K562 (cell line): ENCODE results near the gene ARG1. TPM values are rescaled to one million over a fixed set of nuclear protein-coding genes. Genes with fewer than 3 reads are reported as not detected.

Experiments used
- ATAC-seq: fragments of 200-7000 bp; cut with Tn5 transposase; 3 replicates; pipeline ENCODE4 v1.9.1; 2020; ENCODE audit warnings: moderate library complexity
- Bru-seq: library from RNA; stranded (reverse); fragments of 400-500 nt; gene quantifications from one replicate; lab custom pipeline; 2021; lab: Mats Ljungman, UMichigan
- BruChase-seq, 2 experiments: library from RNA; stranded (reverse); fragments of 400-500 nt; gene quantifications; one replicate each; lab custom pipeline; 2021; lab: Mats Ljungman, UMichigan
- BruUV-seq: library from RNA; stranded (reverse); fragments of 400-500 nt; replicated peaks from 2 replicates; lab custom pipeline; 2021; lab: Mats Ljungman, UMichigan
- CTCF ChIA-PET: fragments of 300-600 bp; formaldehyde crosslinking; extraction: SDS; loops from one replicate; lab custom pipeline; 2021; ENCODE audit warnings: low intra/inter-chr PET ratio; lab: Yijun Ruan, JAX
- POLR2A ChIA-PET: fragments of 300-600, 350-650 bp; sonication (Branson Sonifier 250); formaldehyde crosslinking; extraction: SDS; loops from one replicate; lab custom pipeline; 2021; ENCODE audit warnings: antibody characterized with exemption, inconsistent platforms; lab: Yijun Ruan, JAX
- DNase-seq, 4 experiments: peaks; one replicate each; pipeline versions ENCODE4 v3.0.0 to v3.0.0-alpha.2; 2011 to 2018; ENCODE audit warnings: low spot score in 3 of 4, mixed read lengths in 3 of 4; ENCODE audit errors: extremely low read depth in 1 of 4
- FAIRE-seq: peaks from 2 replicates; lab custom pipeline; 2011; peaks lifted over from hg19 to GRCh38; lab: Jason Lieb, UNC
- H2AFZ ChIP-seq: 2 replicates; pipeline ENCODE4 v1.6.0; 2011; ENCODE audit warnings: low read depth, low read length, control low read depth, inconsistent platforms
- H3K27ac ChIP-seq: fragments of 200-600 bp; 3 replicates; pipeline ENCODE4 v1.8.0; 2011; ENCODE audit warnings: low read depth, mild to moderate bottlenecking, control low read depth, inconsistent platforms, low read length, moderate library complexity, mixed read lengths; ENCODE audit errors: extremely low read depth
- H3K27me3 ChIP-seq, 2 experiments: fragments of 300-600 bp in 1 of 2; 2 replicates in 1 of 2; 3 replicates in 1 of 2; pipeline versions ENCODE4 v1.6.0 to v1.8.0; 2011; ENCODE audit warnings: inconsistent platforms in 2 of 2, low read length in 2 of 2, mild to moderate bottlenecking in 1 of 2, mixed read lengths in 1 of 2, moderate library complexity in 1 of 2; ENCODE audit not compliant: control insufficient read depth in 2 of 2, insufficient read depth in 2 of 2
- H3K36me3 ChIP-seq: fragments of 300-600 bp; 3 replicates; pipeline ENCODE4 v1.8.0; 2011; ENCODE audit warnings: mild to moderate bottlenecking, low read length, inconsistent platforms; ENCODE audit not compliant: control insufficient read depth, insufficient read depth
- H3K4me1 ChIP-seq, 2 experiments: fragments of 200-600 bp in 1 of 2; replicated peaks in 1 of 2; 2 replicates in 1 of 2; 3 replicates in 1 of 2; pipeline versions ENCODE4 v1.5.1 to v1.8.0; 2011; ENCODE audit warnings: inconsistent platforms in 2 of 2, low read length in 2 of 2, mild to moderate bottlenecking in 1 of 2, mixed read lengths in 1 of 2, moderate library complexity in 1 of 2; ENCODE audit not compliant: control insufficient read depth in 2 of 2, insufficient read depth in 2 of 2
- H3K4me2 ChIP-seq: 2 replicates; pipeline ENCODE4 v1.6.1; 2011; ENCODE audit warnings: low read length, control low read depth, inconsistent platforms, mixed read lengths; ENCODE audit not compliant: insufficient read depth
- H3K4me3 ChIP-seq: fragments of 200-600 bp; sonication (generic), shearing (Covaris generic); 2 replicates; pipeline ENCODE4 v1.5.1; 2016; ENCODE audit warnings: control low read depth, inconsistent platforms
- H3K79me2 ChIP-seq: fragments of 200-600 bp; 3 replicates; pipeline ENCODE4 v1.8.0; 2011; ENCODE audit warnings: low read length, inconsistent platforms; ENCODE audit not compliant: control insufficient read depth, insufficient read depth
- H3K9ac ChIP-seq, 2 experiments: 2 replicates each; pipeline versions ENCODE4 v1.6.0 to v1.6.1; 2011; ENCODE audit warnings: low read depth in 2 of 2, low read length in 2 of 2, control low read depth in 1 of 2, inconsistent platforms in 1 of 2, mild to moderate bottlenecking in 1 of 2, mixed read lengths in 1 of 2; ENCODE audit not compliant: insufficient read depth in 1 of 2
- H3K9me1 ChIP-seq: one replicate; pipeline ENCODE4 v1.6.0; 2011; ENCODE audit warnings: inconsistent platforms, mild to moderate bottlenecking, low read length, moderate library complexity; ENCODE audit not compliant: control insufficient read depth, insufficient read depth
- H3K9me3 ChIP-seq: replicated peaks from 2 replicates; pipeline ENCODE4 v1.5.1; 2011; ENCODE audit warnings: low read depth, low read length, inconsistent platforms; ENCODE audit not compliant: control insufficient read depth, insufficient read depth
- H4K20me1 ChIP-seq: replicated peaks from 2 replicates; pipeline ENCODE4 v1.6.1; 2011; ENCODE audit warnings: low read length, inconsistent platforms, mixed read lengths; ENCODE audit not compliant: control insufficient read depth, insufficient read depth
- ARID1B ChIP-seq: fragments of 450-650 bp; IDR thresholded peaks from 2 replicates; pipeline ENCODE4 v1.6.1; 2016; ENCODE audit warnings: antibody characterized with exemption, mild to moderate bottlenecking, inconsistent platforms
- ETV5 ChIP-seq: sonication (generic); formaldehyde crosslinking; IDR thresholded peaks from 2 replicates; pipeline ENCODE4 v1.4.0; 2020; ENCODE audit warnings: low read depth, mild to moderate bottlenecking, missing genetic modification reagents
- KDM2B ChIP-seq: fragments of 250-450 bp; sonication (Bioruptor Pico); IDR thresholded peaks from 2 replicates; pipeline ENCODE4 v1.8.0; 2021; ENCODE audit warnings: mild to moderate bottlenecking, moderate library complexity
- KDM4B ChIP-seq, 2 experiments: fragments of 450-650 bp in 1 of 2; sonication (generic) in 1 of 2; IDR thresholded peaks; 2 replicates each; pipeline ENCODE4 v1.6.1; 2016 to 2017; ENCODE audit warnings: borderline replicate concordance in 2 of 2, antibody characterized with exemption in 1 of 2, low read depth in 1 of 2, mild to moderate bottlenecking in 1 of 2
- MYNN ChIP-seq, 2 experiments: sonication (generic); formaldehyde crosslinking in 1 of 2; IDR thresholded peaks; 2 replicates each; pipeline versions ENCODE4 v1.5.0 to v1.6.1; 2016 to 2020; ENCODE audit warnings: antibody characterized with exemption in 1 of 2, missing genetic modification reagents in 1 of 2
- PTRF ChIP-seq: fragments of 450-650 bp; IDR thresholded peaks from 2 replicates; pipeline ENCODE4 v1.6.1; 2016; ENCODE audit warnings: mild to moderate bottlenecking, missing genetic modification characterization, missing compliant biosample characterization
- RFX7 ChIP-seq: fragments of 250-450 bp; sonication (Bioruptor Pico); IDR thresholded peaks from 2 replicates; pipeline ENCODE4 v1.5.1; 2021; ENCODE audit warnings: mild to moderate bottlenecking
- SMC3 ChIP-seq: conservative IDR thresholded peaks from 2 replicates; pipeline ENCODE4 v1.6.1; 2011; ENCODE audit warnings: low read depth, low read length, improper control_type of control experiment; ENCODE audit not compliant: insufficient read depth
- TAL1 ChIP-seq: fragments of 450-650 bp; IDR thresholded peaks from 2 replicates; pipeline ENCODE4 v1.6.1; 2016; ENCODE audit warnings: mild to moderate bottlenecking
- ZC3H8 ChIP-seq: fragments of 450-650 bp; IDR thresholded peaks from 2 replicates; pipeline ENCODE4 v1.6.1; 2017
- ZNF282 ChIP-seq: sonication (generic); formaldehyde crosslinking; IDR thresholded peaks from 2 replicates; pipeline ENCODE4 v1.8.1; 2023; ENCODE audit warnings: missing genetic modification reagents
- ZNF408 ChIP-seq: fragments of 250-450 bp; sonication (Bioruptor Pico); IDR thresholded peaks from 2 replicates; pipeline ENCODE4 v1.4.0; 2020; ENCODE audit warnings: low read depth, mild to moderate bottlenecking, moderate library complexity
- ZNF75A ChIP-seq: fragments of 450-650 bp; formaldehyde crosslinking; IDR thresholded peaks from 2 replicates; pipeline ENCODE4 v1.4.0; 2020; ENCODE audit warnings: mild to moderate bottlenecking
- ZSCAN29 ChIP-seq: fragments of 450-650 bp; IDR thresholded peaks from 2 replicates; pipeline ENCODE4 v1.6.1; 2017
- WGBS: fragments of 100-300 bp; shearing (Covaris generic); methylation state at CpG from one replicate; pipeline ENCODE4 v1.1.6; 2016; ENCODE audit warnings: low coverage, mixed read lengths; ENCODE audit not compliant: insufficient coverage; ENCODE audit errors: missing lambda C conversion rate; 5-methylcytosine and 5-hydroxymethylcytosine counted together
- in situ Hi-C: fragments of 300-500 bp; cut with MboI; formaldehyde crosslinking; loops from 4 replicates; pipeline ENCODE4 v1.15.0; 2018; ENCODE audit warnings: inconsistent platforms, mixed read lengths
- intact Hi-C: fragments of 100-400 bp; cut with micrococcal nuclease; formaldehyde crosslinking; loops from 2 replicates; pipeline ENCODE4 v1.14.2; 2022
- long read RNA-seq, 3 experiments: library from polyadenylated mRNA in 2 of 3; library from RNA in 1 of 3; unstranded in 2 of 3; stranded (forward) in 1 of 3; transcript quantifications; one replicate each; pipeline ENCODE4 v2.0.0, GENCODE V29; 2019 to 2022
- polyA minus RNA-seq, 3 experiments: library from RNA; depleted of rRNA, polyadenylated mRNA; stranded (reverse); fragments of >200 nt; gene quantifications; 2 replicates each; pipeline ENCODE4 v1.2.3, GENCODE V29; 2011
- polyA plus RNA-seq, 8 experiments: library from polyadenylated mRNA; depleted of rRNA in 4 of 8; stranded (reverse) in 5 of 8; unstranded in 3 of 8; fragments of >200 nt; fragmentation: Nextera tagmentation in 2 of 8; fragmentation: Illumina TruSeq in 1 of 8; extraction: Ambion mirVana in 2 of 8; extraction: Trizol in 1 of 8; gene quantifications; 2 replicates each; pipeline versions ENCODE4 v1.2.1 to v1.2.3, GENCODE V29; 2011 to 2014; ENCODE audit warnings: inconsistent platforms in 1 of 8, missing spikeins in 1 of 8
- total RNA-seq, 7 experiments: library from RNA; depleted of rRNA in 6 of 7; stranded (reverse); fragments of >200 nt in 6 of 7; fragmentation: Illumina TruSeq in 2 of 7; extraction: Trizol in 2 of 7; gene quantifications; 2 replicates each; pipeline versions ENCODE4 v1.2.1 to v1.2.3, GENCODE V29; 2011 to 2021; ENCODE audit warnings: low replicate concordance in 1 of 7
- TF ChIP-seq, protein P1 (sequence below): fragments of 250-450 bp; sonication (Bioruptor Pico); IDR thresholded peaks from 2 replicates; pipeline ENCODE4 v1.5.0; 2021; ENCODE audit warnings: mild to moderate bottlenecking, borderline replicate concordance
- TF ChIP-seq, protein P2 (sequence below): fragments of 450-650 bp; IDR thresholded peaks from 2 replicates; pipeline ENCODE4 v1.6.1; 2016

ARG1 gene
- not detected in 2 replicates for total RNA-seq (2011; cell fraction: chromatin; rRNA removed; ENCODE audit: low replicate concordance)
- not detected in 2 replicates for total RNA-seq (2011; cell fraction: nucleolus; rRNA removed)
- total RNA-seq (2011; cell fraction: nucleoplasm; rRNA removed), result not detected in 2 replicates
- total RNA-seq (2014; rRNA removed) (0.09 TPM in 1 of 2 replicates, not detected in the other), total RNA-seq (2014; rRNA removed; fragmentation: Illumina TruSeq; extraction: Trizol) (0.07 TPM in 1 of 2 replicates, not detected in the other), total RNA-seq (2015; rRNA removed; fragmentation: Illumina TruSeq; extraction: Trizol) (not detected in 2 replicates), total RNA-seq (2021) (0.11 and 0.20 TPM in 2 replicates), polyA plus RNA-seq (2011; rRNA removed) (0.05 and 0.20 TPM in 2 replicates), polyA plus RNA-seq (2014; fragmentation: Illumina TruSeq; extraction: Trizol) (not detected in 2 replicates), polyA plus RNA-seq (2014; fragmentation: Nextera tagmentation; extraction: Ambion mirVana) (under 1 TPM in 1 of 2 experiments, not detected in 1; 0.03 TPM), polyA plus RNA-seq (2014; rRNA removed) (0.07 TPM in 1 of 2 replicates, not detected in the other), polyA minus RNA-seq (2011; rRNA and poly(A)+ RNA removed) (0.21 and 0.35 TPM in 2 replicates), Bru-seq, nascent RNA (percentile 12 among the genes with signal in this experiment), BruChase-seq, experiment 1, labeled RNA remaining after a 2-hour chase (percentile 12 among the genes with signal in this experiment), BruChase-seq, experiment 2, labeled RNA remaining after a 6-hour chase (percentile 15 among the genes with signal in this experiment)
- not detected in 2 replicates for polyA plus RNA-seq (2011; cell fraction: cytosol; rRNA removed)
- not detected in 2 replicates for polyA plus RNA-seq (2011; cell fraction: nucleus; rRNA removed)
- polyA plus RNA-seq (2012), result 0.05 and 0.08 TPM in 2 replicates
- not detected in 2 replicates for polyA minus RNA-seq (2011; cell fraction: cytosol; rRNA and poly(A)+ RNA removed)
- polyA minus RNA-seq (2011; cell fraction: nucleus; rRNA and poly(A)+ RNA removed), result not detected in 2 replicates
- long read RNA-seq, experiment 1, result 0 reads
- long read RNA-seq, experiment 2, result 0 reads
- long read RNA-seq, experiment 3, result 0 reads

DNA sequence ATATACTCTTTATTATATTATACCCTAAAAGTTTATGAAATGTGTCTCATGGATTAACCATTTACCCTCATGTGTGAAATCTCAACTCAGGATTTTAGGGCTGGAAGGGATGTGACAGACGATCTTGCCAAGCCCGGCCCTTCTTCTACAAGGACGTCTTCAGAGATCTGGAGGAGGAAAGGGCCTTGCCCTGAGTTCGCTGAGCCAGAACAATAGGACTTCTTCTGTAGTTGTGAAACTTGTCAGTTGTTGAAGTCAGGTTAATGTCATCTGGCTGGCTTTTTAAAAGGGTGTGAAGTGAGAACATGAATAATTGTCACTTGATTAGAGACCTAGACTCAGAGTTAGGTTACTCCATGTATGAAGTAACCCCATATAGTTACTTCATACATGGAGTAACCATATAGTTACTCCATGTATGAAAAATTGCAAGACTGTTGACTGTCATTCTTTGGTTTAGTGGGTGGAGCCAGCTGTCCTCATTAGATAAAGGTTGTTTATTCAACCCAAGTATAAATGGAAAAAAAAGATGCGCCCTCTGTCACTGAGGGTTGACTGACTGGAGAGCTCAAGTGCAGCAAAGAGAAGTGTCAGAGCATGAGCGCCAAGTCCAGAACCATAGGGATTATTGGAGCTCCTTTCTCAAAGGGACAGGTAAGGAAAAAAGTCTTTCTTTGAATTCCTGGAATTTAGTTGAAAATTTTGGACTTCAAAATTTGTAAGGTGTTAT lies at the start of gene ARG1:
ARG1 (plus strand) TSS at position 541 of the 730 bp plus-strand sequence; CDS start at position 598, 57 bp downstream.
- ATAC-seq (peak; percentile 74), DNase-seq (peak in 3 of 4 experiments; percentile 17 to 33 (median 23)), FAIRE-seq (no peak)
- in situ Hi-C loops, result no loop called here
- 60% methylated on average over 6 of the region's 6 CpGs for WGBS
- Histone ChIP-seq H3K36me3 (peaks cover 7% of the 10 kb centered on the region; the same call in 2 of the 3 replicates), H3K27ac (no peak within 1 kb of the TSS), H3K4me2 (no peak within 1 kb of the TSS), H3K4me3 (no peak within 1 kb of the TSS), H2AFZ (no peak within 1 kb of the TSS), H4K20me1 (no peaks in the 10 kb centered on the region), H3K4me1 (peaks cover 0 to 3% of the 10 kb centered on the region in 2 experiments; a peak in 1 of 5 replicates), H3K27me3 (no peaks in the 10 kb centered on the region), H3K9me3 (no peaks in the 10 kb centered on the region), H3K79me2 (no peaks in the 10 kb centered on the region), H3K9me1 (no peaks in the 10 kb centered on the region), H3K9ac (no peak within 1 kb of the TSS)
- TF ChIP-seq, protein P1, sequence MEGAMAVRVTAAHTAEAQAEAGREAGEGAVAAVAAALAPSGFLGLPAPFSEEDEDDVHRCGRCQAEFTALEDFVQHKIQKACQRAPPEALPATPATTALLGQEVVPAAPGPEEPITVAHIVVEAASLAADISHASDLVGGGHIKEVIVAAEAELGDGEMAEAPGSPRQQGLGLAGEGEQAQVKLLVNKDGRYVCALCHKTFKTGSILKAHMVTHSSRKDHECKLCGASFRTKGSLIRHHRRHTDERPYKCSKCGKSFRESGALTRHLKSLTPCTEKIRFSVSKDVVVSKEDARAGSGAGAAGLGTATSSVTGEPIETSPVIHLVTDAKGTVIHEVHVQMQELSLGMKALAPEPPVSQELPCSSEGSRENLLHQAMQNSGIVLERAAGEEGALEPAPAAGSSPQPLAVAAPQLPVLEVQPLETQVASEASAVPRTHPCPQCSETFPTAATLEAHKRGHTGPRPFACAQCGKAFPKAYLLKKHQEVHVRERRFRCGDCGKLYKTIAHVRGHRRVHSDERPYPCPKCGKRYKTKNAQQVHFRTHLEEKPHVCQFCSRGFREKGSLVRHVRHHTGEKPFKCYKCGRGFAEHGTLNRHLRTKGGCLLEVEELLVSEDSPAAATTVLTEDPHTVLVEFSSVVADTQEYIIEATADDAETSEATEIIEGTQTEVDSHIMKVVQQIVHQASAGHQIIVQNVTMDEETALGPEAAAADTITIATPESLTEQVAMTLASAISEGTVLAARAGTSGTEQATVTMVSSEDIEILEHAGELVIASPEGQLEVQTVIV (CRISPR knock-in tag), result no peak
- TF ChIP-seq ZNF282 (no peak), PTRF (no peak), MYNN (IDR thresholded peaks at IDR 0.05) (no peak), MYNN (CRISPR knock-in tag; IDR thresholded peaks at IDR 0.05) (no peak), ETV5 (CRISPR knock-in tag) (no peak), TAL1 (0 out of 2 replicates have a peak, but pooled peaks have one; percentile 15), ARID1B (peak; percentile 18; the same call in 1 of the 2 replicates), ZNF75A (CRISPR knock-in tag) (no peak), KDM4B (IDR thresholded peaks at IDR 0.05; ENCODE audit: borderline replicate concordance in 2 of 2, low read depth in 1 of 2) (no peak), ZC3H8 (no peak), RFX7 (no peak), ZNF408 (CRISPR knock-in tag) (no peak), KDM2B (CRISPR knock-in tag) (no peak), ZSCAN29 (no peak), SMC3 (no peak)
- TF ChIP-seq, protein P2, sequence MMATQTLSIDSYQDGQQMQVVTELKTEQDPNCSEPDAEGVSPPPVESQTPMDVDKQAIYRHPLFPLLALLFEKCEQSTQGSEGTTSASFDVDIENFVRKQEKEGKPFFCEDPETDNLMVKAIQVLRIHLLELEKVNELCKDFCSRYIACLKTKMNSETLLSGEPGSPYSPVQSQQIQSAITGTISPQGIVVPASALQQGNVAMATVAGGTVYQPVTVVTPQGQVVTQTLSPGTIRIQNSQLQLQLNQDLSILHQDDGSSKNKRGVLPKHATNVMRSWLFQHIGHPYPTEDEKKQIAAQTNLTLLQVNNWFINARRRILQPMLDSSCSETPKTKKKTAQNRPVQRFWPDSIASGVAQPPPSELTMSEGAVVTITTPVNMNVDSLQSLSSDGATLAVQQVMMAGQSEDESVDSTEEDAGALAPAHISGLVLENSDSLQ, result peak; percentile 44; the same call in 1 of the 2 replicates
- ChIA-PET CTCF (no interaction called here), POLR2A (interaction anchor here (0.5 to 1.2 kb wide), 4 partner anchors 8 to 916 kb away, joined by 3 to 4 read pairs (median 3); partner anchors contain the start of gene MED23)
- intact Hi-C loops, result no loop called here
- no TSS peak for BruUV-seq
